AG09319 (cell line): ENCODE results near the gene AMDHD2.
"Not testable (repeated sequence)": the region's sequence is repeated elsewhere in the genome, so short reads cannot be mapped to it uniquely, and the experiment has no call there.

ENCODE experiments used
- DNase-seq: peaks from one replicate; pipeline ENCODE4 v3.0.0-alpha.2; 2010; ENCODE audit warnings: low read depth; ENCODE audit errors: extremely low read depth
- TF ChIP-seq, protein P1 (sequence below): IDR thresholded peaks from 2 replicates; pipeline ENCODE4 v1.5.1; 2011; ENCODE audit warnings: low read depth, mild to moderate bottlenecking, inconsistent platforms, low read length, moderate library complexity

AMDHD2 gene

GRCh38 chr16:2529961-2530628 lies 9.9 kb downstream of the AMDHD2 start:
- DNase-seq: no peak
- TF ChIP-seq, protein P1, sequence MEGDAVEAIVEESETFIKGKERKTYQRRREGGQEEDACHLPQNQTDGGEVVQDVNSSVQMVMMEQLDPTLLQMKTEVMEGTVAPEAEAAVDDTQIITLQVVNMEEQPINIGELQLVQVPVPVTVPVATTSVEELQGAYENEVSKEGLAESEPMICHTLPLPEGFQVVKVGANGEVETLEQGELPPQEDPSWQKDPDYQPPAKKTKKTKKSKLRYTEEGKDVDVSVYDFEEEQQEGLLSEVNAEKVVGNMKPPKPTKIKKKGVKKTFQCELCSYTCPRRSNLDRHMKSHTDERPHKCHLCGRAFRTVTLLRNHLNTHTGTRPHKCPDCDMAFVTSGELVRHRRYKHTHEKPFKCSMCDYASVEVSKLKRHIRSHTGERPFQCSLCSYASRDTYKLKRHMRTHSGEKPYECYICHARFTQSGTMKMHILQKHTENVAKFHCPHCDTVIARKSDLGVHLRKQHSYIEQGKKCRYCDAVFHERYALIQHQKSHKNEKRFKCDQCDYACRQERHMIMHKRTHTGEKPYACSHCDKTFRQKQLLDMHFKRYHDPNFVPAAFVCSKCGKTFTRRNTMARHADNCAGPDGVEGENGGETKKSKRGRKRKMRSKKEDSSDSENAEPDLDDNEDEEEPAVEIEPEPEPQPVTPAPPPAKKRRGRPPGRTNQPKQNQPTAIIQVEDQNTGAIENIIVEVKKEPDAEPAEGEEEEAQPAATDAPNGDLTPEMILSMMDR: no peak

GRCh38 chr16:2530629-2531318 lies 10.6 kb downstream of the AMDHD2 start:
- TF ChIP-seq, protein P1: no peak
- DNase-seq: no peak

DNA sequence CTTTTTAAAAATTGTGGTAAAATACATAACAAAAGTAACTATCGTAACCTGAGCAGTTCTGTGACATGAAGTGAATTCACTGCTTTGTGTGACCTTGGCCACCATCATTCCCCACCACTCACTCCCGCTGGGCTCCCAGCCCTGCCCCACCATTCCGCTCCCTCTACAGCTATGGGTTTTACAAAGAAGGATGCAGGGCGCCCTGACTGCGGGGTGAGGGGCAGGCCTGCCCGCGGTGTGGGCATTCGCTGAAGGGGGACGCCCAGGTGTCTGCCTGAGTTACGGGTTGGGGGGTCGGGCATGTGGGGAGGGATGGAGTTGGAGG lies 11.2 kb downstream of the AMDHD2 start, which contains the start of gene CEMP1:
Gene CEMP1, minus strand, starts transcription at position 38 of the 325 bp plus-strand sequence. CDS start 335 bp downstream, outside the sequence.
- TF ChIP-seq, protein P1: no peak
- DNase-seq: no peak

- peak; percentile 90 for DNase-seq
- TF ChIP-seq, protein P1: no peak
Measured at GRCh38 chr16:2531696-2532493, 11.7 kb downstream of the AMDHD2 start.

- TF ChIP-seq, protein P1: no peak
- DNase-seq: no peak
Measured at GRCh38 chr16:2532494-2533141, 12.4 kb downstream of the AMDHD2 start.

GRCh38 chr16:2533142-2533755 lies 13.1 kb downstream of the AMDHD2 start:
- not testable (repeated sequence) for DNase-seq

DNA sequence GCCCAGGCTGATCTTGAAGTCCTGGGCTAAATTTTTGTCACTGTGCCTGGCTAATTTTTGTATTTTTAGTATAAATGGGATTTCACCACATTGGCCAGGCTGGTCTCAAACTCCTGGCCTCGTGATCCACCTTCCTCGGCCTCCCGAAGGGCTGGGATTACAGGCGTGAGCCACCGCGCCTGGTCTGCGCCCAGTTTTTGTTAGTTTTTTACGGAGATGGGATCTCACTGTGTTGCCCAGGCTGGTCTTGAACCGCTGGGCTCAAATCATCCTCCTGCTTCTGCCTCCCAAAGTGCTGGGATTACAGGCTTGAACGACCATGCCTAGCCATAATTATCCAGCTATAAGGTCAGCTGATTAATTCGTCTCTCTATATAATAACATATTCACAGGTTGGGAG lies 13.7 kb downstream of the AMDHD2 start:
- TF ChIP-seq, protein P1: no peak
- DNase-seq: no peak

DNA sequence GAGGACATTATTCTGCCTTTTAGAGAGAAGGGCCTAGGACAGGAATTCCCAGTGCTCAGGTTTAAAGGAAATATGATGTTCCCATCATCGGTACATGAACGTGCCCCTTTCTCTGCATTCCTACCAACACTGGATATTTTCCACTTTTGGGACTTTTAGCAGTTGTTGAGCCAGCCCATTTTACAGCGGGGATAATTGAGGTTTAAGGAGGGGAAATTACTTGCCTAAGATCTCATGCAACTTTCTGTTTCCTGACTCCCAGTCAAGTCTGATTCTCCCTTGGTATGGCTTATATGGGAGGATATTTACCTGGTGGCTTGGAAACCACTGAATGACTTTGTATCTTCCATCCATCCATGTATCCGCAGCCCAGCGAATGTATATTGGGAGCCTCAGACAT lies 14.2 kb downstream of the AMDHD2 start:
- not testable (repeated sequence) for DNase-seq
